WTC11 (cell line): ENCODE measurements around the gene ZNF99.

Source experiments
- FOXJ3 ChIP-seq: sonication (generic); formaldehyde crosslinking; IDR thresholded peaks from 2 replicates; pipeline ENCODE4 v1.9.0; 2021; ENCODE audit warnings: missing genetic modification reagents, mild to moderate bottlenecking, borderline replicate concordance
- NR3C1 ChIP-seq: sonication (generic); formaldehyde crosslinking; conservative IDR thresholded peaks from 2 replicates; pipeline ENCODE4 v1.8.1; 2023; ENCODE audit warnings: low read depth, mild to moderate bottlenecking, missing genetic modification reagents
- TF ChIP-seq, protein P1 (sequence below): fragments of 200-600 bp; IDR thresholded peaks from 2 replicates; pipeline ENCODE4 v1.8.0; 2022; ENCODE audit warnings: antibody characterized with exemption
- TF ChIP-seq, protein P2 (sequence below): sonication (generic); formaldehyde crosslinking; IDR thresholded peaks from 2 replicates; pipeline ENCODE4 v1.8.1; 2022; ENCODE audit warnings: low read depth, missing genetic modification reagents, borderline replicate concordance

DNA sequence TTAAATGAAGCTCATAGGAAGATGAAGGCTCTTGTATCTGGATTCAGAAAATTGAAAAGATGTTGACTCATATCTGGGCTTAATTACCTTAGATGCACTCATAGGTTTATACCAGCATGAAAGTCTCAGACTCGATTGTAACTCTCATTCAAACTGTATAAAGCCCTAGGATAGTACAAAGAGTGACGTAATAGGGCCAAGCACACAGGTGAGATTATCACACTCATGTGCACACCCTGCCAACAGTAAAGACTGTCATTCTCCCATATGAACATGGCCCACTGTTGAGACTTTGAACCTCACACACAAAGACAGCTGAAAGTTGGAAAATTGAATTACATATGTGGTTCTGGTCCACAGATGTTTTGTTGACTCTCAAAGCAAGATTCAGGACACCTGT, 30.2 kb upstream of the ZNF99 start:
- TF ChIP-seq NR3C1 (CRISPR knock-in tag) = no peak
- TF ChIP-seq FOXJ3 (CRISPR knock-in tag) = no peak
- TF ChIP-seq, protein P1, sequence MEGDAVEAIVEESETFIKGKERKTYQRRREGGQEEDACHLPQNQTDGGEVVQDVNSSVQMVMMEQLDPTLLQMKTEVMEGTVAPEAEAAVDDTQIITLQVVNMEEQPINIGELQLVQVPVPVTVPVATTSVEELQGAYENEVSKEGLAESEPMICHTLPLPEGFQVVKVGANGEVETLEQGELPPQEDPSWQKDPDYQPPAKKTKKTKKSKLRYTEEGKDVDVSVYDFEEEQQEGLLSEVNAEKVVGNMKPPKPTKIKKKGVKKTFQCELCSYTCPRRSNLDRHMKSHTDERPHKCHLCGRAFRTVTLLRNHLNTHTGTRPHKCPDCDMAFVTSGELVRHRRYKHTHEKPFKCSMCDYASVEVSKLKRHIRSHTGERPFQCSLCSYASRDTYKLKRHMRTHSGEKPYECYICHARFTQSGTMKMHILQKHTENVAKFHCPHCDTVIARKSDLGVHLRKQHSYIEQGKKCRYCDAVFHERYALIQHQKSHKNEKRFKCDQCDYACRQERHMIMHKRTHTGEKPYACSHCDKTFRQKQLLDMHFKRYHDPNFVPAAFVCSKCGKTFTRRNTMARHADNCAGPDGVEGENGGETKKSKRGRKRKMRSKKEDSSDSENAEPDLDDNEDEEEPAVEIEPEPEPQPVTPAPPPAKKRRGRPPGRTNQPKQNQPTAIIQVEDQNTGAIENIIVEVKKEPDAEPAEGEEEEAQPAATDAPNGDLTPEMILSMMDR = no peak
- TF ChIP-seq, protein P2, sequence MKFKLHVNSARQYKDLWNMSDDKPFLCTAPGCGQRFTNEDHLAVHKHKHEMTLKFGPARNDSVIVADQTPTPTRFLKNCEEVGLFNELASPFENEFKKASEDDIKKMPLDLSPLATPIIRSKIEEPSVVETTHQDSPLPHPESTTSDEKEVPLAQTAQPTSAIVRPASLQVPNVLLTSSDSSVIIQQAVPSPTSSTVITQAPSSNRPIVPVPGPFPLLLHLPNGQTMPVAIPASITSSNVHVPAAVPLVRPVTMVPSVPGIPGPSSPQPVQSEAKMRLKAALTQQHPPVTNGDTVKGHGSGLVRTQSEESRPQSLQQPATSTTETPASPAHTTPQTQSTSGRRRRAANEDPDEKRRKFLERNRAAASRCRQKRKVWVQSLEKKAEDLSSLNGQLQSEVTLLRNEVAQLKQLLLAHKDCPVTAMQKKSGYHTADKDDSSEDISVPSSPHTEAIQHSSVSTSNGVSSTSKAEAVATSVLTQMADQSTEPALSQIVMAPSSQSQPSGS = no peak
